H1 (cell line): Measurements from ENCODE around the gene CCDC30. TPM values are rescaled to one million over a fixed set of nuclear protein-coding genes. Genes with fewer than 3 reads are reported as not detected.

ENCODE experiments used
- CTCF ChIA-PET: fragments of 300-600 bp; sonication (Branson Sonifier 250); formaldehyde crosslinking; loops from one replicate; lab custom pipeline; 2021; ENCODE audit not compliant: partially characterized antibody; lab: Charles Lee
- POLR2A ChIA-PET: fragments of 300-600 bp; sonication (Branson Sonifier 250); formaldehyde crosslinking; loops from one replicate; lab custom pipeline; 2021; ENCODE audit warnings: inconsistent platforms; ENCODE audit not compliant: partially characterized antibody; lab: Charles Lee
- DNase-seq, 2 experiments: peaks; one replicate each; pipeline versions ENCODE4 v3.0.0 to v3.0.0-alpha.2; 2010 to 2022; ENCODE audit warnings: low spot score in 2 of 2, low read depth in 1 of 2, mixed read lengths in 1 of 2
- FAIRE-seq: peaks from 2 replicates; lab custom pipeline; 2011; peaks lifted over from hg19 to GRCh38; lab: Jason Lieb, UNC
- H2AFZ ChIP-seq: 2 replicates; pipeline ENCODE4 v1.8.1; 2012; ENCODE audit warnings: low read length, inconsistent platforms
- H2AK5ac ChIP-seq: 2 replicates; pipeline ENCODE4 v1.6.1; 2013; ENCODE audit warnings: low read depth, low read length
- H2BK120ac ChIP-seq: replicated peaks from 2 replicates; pipeline ENCODE3; 2013; ENCODE audit warnings: low read depth, low read length, inconsistent platforms
- H2BK12ac ChIP-seq: 2 replicates; pipeline ENCODE4 v1.6.1; 2013; ENCODE audit warnings: low read depth, low read length
- H2BK15ac ChIP-seq: 2 replicates; pipeline ENCODE4 v1.6.1; 2013; ENCODE audit warnings: low read length
- H2BK20ac ChIP-seq: 2 replicates; pipeline ENCODE4 v1.6.1; 2013; ENCODE audit warnings: low read length
- H2BK5ac ChIP-seq: 2 replicates; pipeline ENCODE4 v1.6.1; 2013; ENCODE audit warnings: low read depth, low read length
- H3K14ac ChIP-seq: 2 replicates; pipeline ENCODE4 v1.6.1; 2013; ENCODE audit warnings: inconsistent platforms; ENCODE audit not compliant: insufficient read length
- H3K18ac ChIP-seq: 2 replicates; pipeline ENCODE4 v1.6.1; 2013; ENCODE audit warnings: low read length; ENCODE audit errors: extremely low read depth
- H3K23ac ChIP-seq: 2 replicates; pipeline ENCODE4 v1.6.1; 2013; ENCODE audit warnings: inconsistent platforms; ENCODE audit not compliant: insufficient read length
- H3K23me2 ChIP-seq: 2 replicates; pipeline ENCODE4 v1.6.1; 2013; ENCODE audit warnings: low read depth, low read length
- H3K27ac ChIP-seq: 2 replicates; pipeline ENCODE4 v1.6.1; 2011; ENCODE audit warnings: low read depth, low read length, inconsistent platforms
- H3K27me3 ChIP-seq, 4 experiments: replicated peaks in 1 of 4; 1 replicate in 1 of 4; 2 replicates in 3 of 4; pipeline versions ENCODE4 v1.6.1 to v1.8.1; 2011 to 2013; ENCODE audit warnings: low read length in 3 of 4, mild to moderate bottlenecking in 3 of 4, inconsistent platforms in 2 of 4, mixed read lengths in 2 of 4, moderate library complexity in 1 of 4; ENCODE audit not compliant: control insufficient read depth in 3 of 4, insufficient read depth in 3 of 4; ENCODE audit errors: extremely low read depth in 1 of 4
- H3K36me3 ChIP-seq, 4 experiments: 2 replicates each; pipeline versions ENCODE4 v1.6.1 to v1.8.1; 2011 to 2013; ENCODE audit warnings: mild to moderate bottlenecking in 4 of 4, low read length in 3 of 4, moderate library complexity in 2 of 4, control low read depth in 1 of 4, inconsistent platforms in 1 of 4; ENCODE audit not compliant: insufficient read depth in 4 of 4, control insufficient read depth in 2 of 4
- H3K4ac ChIP-seq: replicated peaks from 2 replicates; pipeline ENCODE3; 2013; ENCODE audit warnings: low read length, low read depth, mixed read lengths, inconsistent platforms; ENCODE audit not compliant: insufficient read length
- H3K4me1 ChIP-seq, 4 experiments: replicated peaks in 1 of 4; 1 replicate in 1 of 4; 2 replicates in 3 of 4; pipeline versions ENCODE4 v1.6.1 to v1.8.1; 2011 to 2013; ENCODE audit warnings: low read length in 3 of 4, inconsistent platforms in 2 of 4, mixed read lengths in 1 of 4; ENCODE audit not compliant: insufficient read depth in 4 of 4, control insufficient read depth in 3 of 4
- H3K4me2 ChIP-seq, 2 experiments: 2 replicates each; pipeline versions ENCODE4 v1.6.1 to v1.8.1; 2011 to 2013; ENCODE audit warnings: low read depth in 2 of 2, low read length in 2 of 2, control low read depth in 1 of 2, inconsistent platforms in 1 of 2, mild to moderate bottlenecking in 1 of 2; ENCODE audit not compliant: insufficient read depth in 1 of 2
- H3K4me3 ChIP-seq, 4 experiments: fragments of 200-600, 300-600 bp in 1 of 4; sonication (generic), shearing (Covaris generic), sonication (Bioruptor Twin) in 1 of 4; 2 replicates each; pipeline versions ENCODE4 v1.5.1 to v1.8.1; 2011 to 2016; ENCODE audit warnings: low read length in 4 of 4, low read depth in 3 of 4, control low read depth in 2 of 4, inconsistent platforms in 2 of 4, mild to moderate bottlenecking in 2 of 4, mixed read lengths in 1 of 4, moderate library complexity in 1 of 4; ENCODE audit not compliant: insufficient read depth in 2 of 4; ENCODE audit errors: extremely low read depth in 1 of 4
- H3K56ac ChIP-seq: replicated peaks from 2 replicates; pipeline ENCODE3; 2013; ENCODE audit warnings: low read depth, mild to moderate bottlenecking, mixed read lengths, low read length, inconsistent platforms; ENCODE audit not compliant: insufficient read length
- H3K79me1 ChIP-seq: 2 replicates; pipeline ENCODE4 v1.6.1; 2013; ENCODE audit warnings: low read depth, low read length, control low read depth
- H3K79me2 ChIP-seq, 2 experiments: 2 replicates each; pipeline versions ENCODE4 v1.6.1 to v1.8.1; 2012 to 2013; ENCODE audit warnings: low read length in 2 of 2, mild to moderate bottlenecking in 2 of 2, inconsistent platforms in 1 of 2; ENCODE audit not compliant: insufficient read depth in 2 of 2, control insufficient read depth in 1 of 2
- H3K9ac ChIP-seq, 4 experiments: replicated peaks in 1 of 4; 1 replicate in 1 of 4; 2 replicates in 3 of 4; pipeline versions ENCODE4 v1.6.1 to v1.8.1; 2011 to 2013; ENCODE audit warnings: low read depth in 3 of 4, low read length in 3 of 4, control low read depth in 2 of 4, mild to moderate bottlenecking in 2 of 4, moderate library complexity in 2 of 4, inconsistent platforms in 1 of 4; ENCODE audit errors: extremely low read depth in 1 of 4
- H3K9me3 ChIP-seq, 2 experiments: 2 replicates each; pipeline versions ENCODE4 v1.6.1 to v1.8.1; 2012 to 2013; ENCODE audit warnings: mild to moderate bottlenecking in 2 of 2, moderate library complexity in 2 of 2, control low read depth in 1 of 2, inconsistent platforms in 1 of 2, low read depth in 1 of 2, low read length in 1 of 2, mixed read lengths in 1 of 2; ENCODE audit not compliant: insufficient read depth in 2 of 2
- H4K20me1 ChIP-seq, 2 experiments: replicated peaks in 1 of 2; 2 replicates each; pipeline versions ENCODE3 to v1.8.1; 2011 to 2013; ENCODE audit warnings: inconsistent platforms in 2 of 2, low read length in 2 of 2, mild to moderate bottlenecking in 1 of 2; ENCODE audit not compliant: insufficient read depth in 2 of 2, control insufficient read depth in 1 of 2
- H4K5ac ChIP-seq: 2 replicates; pipeline ENCODE4 v1.6.1; 2013; ENCODE audit warnings: low read length, low read depth, mixed read lengths, inconsistent platforms; ENCODE audit not compliant: insufficient read length
- H4K8ac ChIP-seq: 2 replicates; pipeline ENCODE4 v1.8.0; 2013; ENCODE audit warnings: mild to moderate bottlenecking, moderate library complexity, low read length, inconsistent platforms; ENCODE audit not compliant: insufficient read depth; ENCODE audit errors: extremely low read depth
- H4K91ac ChIP-seq: replicated peaks from 2 replicates; pipeline ENCODE3; 2013; ENCODE audit warnings: low read length, mixed read lengths, inconsistent platforms; ENCODE audit not compliant: insufficient read length
- ASH2L ChIP-seq: fragments of 200-600, 300-600 bp; sonication (generic); IDR thresholded peaks from one replicate; pipeline ENCODE4 v1.7.1; 2017; ENCODE audit warnings: low read length
- CHD1 ChIP-seq: IDR thresholded peaks from 2 replicates; pipeline ENCODE4 v1.6.1; 2012; ENCODE audit warnings: low read depth, low read length, improper control_type of control experiment
- NANOG ChIP-seq: IDR thresholded peaks from 2 replicates; pipeline ENCODE4 v1.6.1; 2011; ENCODE audit warnings: low read length, low read depth, mild to moderate bottlenecking, inconsistent platforms; ENCODE audit not compliant: insufficient read depth, poor library complexity, severe bottlenecking
- RNF2 ChIP-seq: fragments of 200-900, 300-1000 bp; sonication (generic); IDR thresholded peaks from 2 replicates; pipeline ENCODE4 v1.7.1; 2016; ENCODE audit warnings: borderline replicate concordance, low read depth, mild to moderate bottlenecking, antibody characterized with exemption, low read length; ENCODE audit not compliant: poor library complexity, severe bottlenecking; ENCODE audit errors: missing control alignments
- TBP ChIP-seq: IDR thresholded peaks from 2 replicates; pipeline ENCODE4 v1.6.1; 2011; ENCODE audit warnings: low read depth, low read length, improper control_type of control experiment
- WGBS, 2 experiments: shearing (Covaris generic) in 1 of 2; methylation state at CpG; one replicate each; pipeline versions ENCODE4 v1.1.6 to v1.1.7; 2013 to 2015; ENCODE audit warnings: low lambda C conversion rate in 2 of 2, mixed read lengths in 2 of 2, inconsistent platforms in 1 of 2, low coverage in 1 of 2, missing lambda C conversion rate in 1 of 2; ENCODE audit not compliant: insufficient replicate concordance in 2 of 2, insufficient coverage in 1 of 2, insufficient read length in 1 of 2; ENCODE audit errors: extremely low coverage in 1 of 2, missing lambda C conversion rate in 1 of 2; 5-methylcytosine and 5-hydroxymethylcytosine counted together
- polyA plus RNA-seq, 7 experiments: library from polyadenylated mRNA; depleted of rRNA in 3 of 7; stranded (reverse) in 5 of 7; unstranded in 2 of 7; fragments of >200 nt in 5 of 7; fragments of 200-250 nt in 2 of 7; gene quantifications; 1 replicate in 5 of 7; 2 replicates in 1 of 7; 4 replicates in 1 of 7; pipeline versions ENCODE4 v1.2.1 to v1.2.3, GENCODE V29; 2011 to 2013; ENCODE audit warnings: missing spikeins in 2 of 7, mixed read lengths in 2 of 7
- total RNA-seq: library from RNA; stranded (reverse); fragmentation: NEBNext Ultra II Directional; extraction: Animal tissue kit (Norgen Biotek cat#: 25700); gene quantifications from 2 replicates; pipeline ENCODE4 v1.2.1, GENCODE V29; 2021
- TF ChIP-seq, protein P1 (sequence below): IDR thresholded peaks from 2 replicates; pipeline ENCODE4 v1.6.1; 2012; ENCODE audit warnings: low read length, inconsistent platforms

Gene CCDC30
- total and polyA plus RNA-seq, 2 of the 8 experiments (the other 6 are each of a cell fraction or from before 2014, with no cell fraction given): 0.60 to 1.8 TPM

DNA sequence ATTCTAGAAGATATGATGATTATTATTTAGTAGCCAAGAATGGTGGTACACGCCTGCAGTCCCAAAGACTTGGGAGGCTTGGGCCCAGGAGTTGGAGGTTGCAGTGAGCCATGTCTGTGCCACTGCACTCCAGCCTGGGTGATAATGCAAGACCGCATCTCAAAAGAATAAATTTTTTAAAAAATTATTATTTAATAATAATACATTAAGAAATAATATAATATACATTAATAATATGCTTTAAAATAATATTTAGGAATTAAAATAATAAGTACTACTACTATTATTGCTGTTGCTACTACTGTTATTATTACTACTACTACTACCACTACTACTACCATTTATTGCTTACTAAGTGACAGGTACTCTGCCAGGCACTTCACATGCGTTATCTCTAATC is 27.2 kb downstream of the CCDC30 start:
- Histone ChIP-seq H2BK20ac (no peak overlapping the region), H2BK15ac (no peak overlapping the region), H3K27ac (no peak overlapping the region), H2BK12ac (no peak overlapping the region), H3K4me3 (no peak overlapping the region), H4K5ac (no peak overlapping the region), H3K9ac (no peak overlapping the region), H3K23me2 (no peaks in the 10 kb centered on the region), H3K4me1 (no peaks in the 10 kb centered on the region), H2AK5ac (no peak overlapping the region), H3K14ac (no peak overlapping the region), H3K79me2 (no peaks in the 10 kb centered on the region), H3K56ac (no peak overlapping the region), H3K9me3 (no peaks in the 10 kb centered on the region), H4K91ac (no peak overlapping the region), H4K20me1 (no peaks in the 10 kb centered on the region), H3K36me3 (no peaks in the 10 kb centered on the region), H4K8ac (no peak overlapping the region), H3K18ac (no peak overlapping the region), H3K4me2 (no peak overlapping the region), H3K27me3 (no peaks in the 10 kb centered on the region), H2BK5ac (no peak overlapping the region), H2BK120ac (no peak overlapping the region), H2AFZ (no peak overlapping the region), H3K23ac (no peak overlapping the region), H3K79me1 (no peaks in the 10 kb centered on the region), H3K4ac (no peak overlapping the region)
- CTCF ChIA-PET: interaction anchor here (1.2 kb wide), 1 partner anchor 43 kb away, joined by 3 read pairs; no protein-coding TSS in a partner anchor
- FAIRE-seq (no peak), DNase-seq (no peak)
- 95% methylated on average over 3 of the region's 3 CpGs; no CpG with 5 or more reads in 1 of the 2 experiments for WGBS, 2 experiments
- POLR2A ChIA-PET: no interaction called here
- TF ChIP-seq NANOG (no peak), RNF2 (no peak), TBP (no peak), ASH2L (no peak), CHD1 (no peak)
- TF ChIP-seq, protein P1, sequence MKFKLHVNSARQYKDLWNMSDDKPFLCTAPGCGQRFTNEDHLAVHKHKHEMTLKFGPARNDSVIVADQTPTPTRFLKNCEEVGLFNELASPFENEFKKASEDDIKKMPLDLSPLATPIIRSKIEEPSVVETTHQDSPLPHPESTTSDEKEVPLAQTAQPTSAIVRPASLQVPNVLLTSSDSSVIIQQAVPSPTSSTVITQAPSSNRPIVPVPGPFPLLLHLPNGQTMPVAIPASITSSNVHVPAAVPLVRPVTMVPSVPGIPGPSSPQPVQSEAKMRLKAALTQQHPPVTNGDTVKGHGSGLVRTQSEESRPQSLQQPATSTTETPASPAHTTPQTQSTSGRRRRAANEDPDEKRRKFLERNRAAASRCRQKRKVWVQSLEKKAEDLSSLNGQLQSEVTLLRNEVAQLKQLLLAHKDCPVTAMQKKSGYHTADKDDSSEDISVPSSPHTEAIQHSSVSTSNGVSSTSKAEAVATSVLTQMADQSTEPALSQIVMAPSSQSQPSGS: no peak
